GM20000 (cell line): ENCODE results near the gene ARHGEF26.

Experiments used
- DNase-seq: peaks from one replicate; pipeline ENCODE4 v3.0.0; 2012; ENCODE audit warnings: low spot score
- TF ChIP-seq, protein P1 (sequence below): IDR thresholded peaks from 2 replicates; pipeline ENCODE4 v1.5.1; 2012; ENCODE audit warnings: mild to moderate bottlenecking, control low read depth; ENCODE audit errors: extremely low read depth, missing control alignments

ARHGEF26 gene

DNA sequence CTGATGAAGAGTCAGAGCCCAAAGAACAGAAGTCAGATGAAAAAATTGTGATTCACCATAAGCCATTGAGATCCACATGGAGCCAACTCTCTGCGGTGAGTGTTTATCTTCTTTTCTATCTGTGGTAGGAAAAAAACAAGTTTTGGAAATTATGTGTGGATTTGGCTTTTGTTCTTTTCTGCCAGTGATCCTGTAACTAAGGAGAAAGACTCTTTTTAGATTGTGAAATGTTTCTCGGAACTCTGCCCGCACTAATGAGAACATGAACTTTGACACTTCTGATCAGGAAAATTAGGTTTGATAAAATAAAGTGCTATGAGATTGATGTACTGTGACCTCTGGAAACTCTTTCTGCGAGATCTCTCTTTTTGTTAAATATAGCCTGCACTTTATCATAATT lies 8.4 kb downstream of the ARHGEF26 start:
- TF ChIP-seq, protein P1, sequence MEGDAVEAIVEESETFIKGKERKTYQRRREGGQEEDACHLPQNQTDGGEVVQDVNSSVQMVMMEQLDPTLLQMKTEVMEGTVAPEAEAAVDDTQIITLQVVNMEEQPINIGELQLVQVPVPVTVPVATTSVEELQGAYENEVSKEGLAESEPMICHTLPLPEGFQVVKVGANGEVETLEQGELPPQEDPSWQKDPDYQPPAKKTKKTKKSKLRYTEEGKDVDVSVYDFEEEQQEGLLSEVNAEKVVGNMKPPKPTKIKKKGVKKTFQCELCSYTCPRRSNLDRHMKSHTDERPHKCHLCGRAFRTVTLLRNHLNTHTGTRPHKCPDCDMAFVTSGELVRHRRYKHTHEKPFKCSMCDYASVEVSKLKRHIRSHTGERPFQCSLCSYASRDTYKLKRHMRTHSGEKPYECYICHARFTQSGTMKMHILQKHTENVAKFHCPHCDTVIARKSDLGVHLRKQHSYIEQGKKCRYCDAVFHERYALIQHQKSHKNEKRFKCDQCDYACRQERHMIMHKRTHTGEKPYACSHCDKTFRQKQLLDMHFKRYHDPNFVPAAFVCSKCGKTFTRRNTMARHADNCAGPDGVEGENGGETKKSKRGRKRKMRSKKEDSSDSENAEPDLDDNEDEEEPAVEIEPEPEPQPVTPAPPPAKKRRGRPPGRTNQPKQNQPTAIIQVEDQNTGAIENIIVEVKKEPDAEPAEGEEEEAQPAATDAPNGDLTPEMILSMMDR: no peak
- no peak for DNase-seq

DNA sequence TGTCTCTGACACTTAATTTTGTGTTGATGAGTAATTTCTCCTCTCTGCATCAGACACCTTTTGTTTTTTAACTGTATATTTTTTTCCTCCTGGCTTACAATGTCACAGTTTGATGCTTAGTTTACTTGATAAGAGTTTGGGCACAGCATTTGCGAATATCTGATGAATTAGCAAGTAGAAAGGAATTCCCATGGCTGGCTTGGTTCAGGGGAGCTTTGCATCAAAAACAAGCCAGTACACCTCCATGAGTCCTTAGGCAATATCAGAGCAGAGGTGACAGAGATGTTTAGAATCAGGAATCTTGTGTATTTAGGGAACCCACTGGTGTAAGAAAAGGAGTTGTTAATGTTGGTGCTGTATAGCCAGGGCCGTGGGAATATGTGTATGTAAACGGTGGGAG lies 9.3 kb downstream of the ARHGEF26 start:
- no peak for DNase-seq
- TF ChIP-seq, protein P1: no peak

DNA sequence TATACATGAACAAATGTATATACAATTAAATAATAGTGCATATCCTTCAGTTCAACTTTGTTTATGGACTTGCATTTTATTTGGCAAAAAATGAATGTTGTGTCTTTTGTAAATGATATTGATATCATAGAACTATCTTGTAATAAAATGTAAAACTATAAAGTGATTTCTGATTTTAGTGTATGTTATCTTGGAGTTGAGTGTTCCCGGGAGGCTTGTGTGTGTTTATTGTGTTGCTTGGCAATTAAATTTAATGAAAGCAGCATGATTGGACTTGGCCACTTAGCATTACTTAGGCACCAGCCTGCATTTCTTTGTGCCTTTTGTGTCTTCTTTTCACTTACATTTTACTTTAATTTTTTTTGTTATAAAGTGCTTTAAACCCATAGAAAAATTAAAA lies 10.6 kb downstream of the ARHGEF26 start:
- TF ChIP-seq, protein P1: no peak
- no peak for DNase-seq

DNA sequence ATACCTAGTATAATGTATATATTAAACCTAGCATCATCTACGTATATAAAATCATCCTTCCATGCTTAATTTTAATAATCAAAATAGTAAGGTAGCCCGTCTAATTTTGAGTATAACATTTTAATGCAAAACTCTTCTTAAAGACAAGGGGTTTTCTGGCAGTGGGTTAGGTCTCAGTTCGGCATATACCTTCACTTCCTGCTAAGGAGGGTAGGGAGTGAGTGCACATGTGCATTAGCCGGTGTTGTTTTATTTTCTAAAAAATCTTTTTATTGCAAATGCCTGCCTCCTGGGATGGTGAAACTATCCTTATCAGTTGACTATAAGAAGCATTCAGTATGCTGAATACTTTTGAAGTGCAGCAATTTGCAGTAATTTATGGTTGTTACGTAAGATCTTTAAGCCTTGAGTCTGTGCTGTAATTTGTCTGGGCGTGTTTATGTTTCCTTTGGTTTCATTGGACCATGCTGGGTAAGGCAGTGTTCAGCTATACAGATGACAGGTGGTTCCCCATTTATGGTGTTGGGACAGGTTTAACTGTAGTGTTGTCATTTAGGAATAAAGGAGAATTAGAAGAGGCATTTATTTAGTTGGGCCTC lies 11.7 kb downstream of the ARHGEF26 start:
- DNase-seq: no peak
- TF ChIP-seq, protein P1: no peak

GRCh38 chr3:154135511-154136173 lies 14.5 kb downstream of the ARHGEF26 start:
- DNase-seq: no peak
- TF ChIP-seq, protein P1: no peak

- DNase-seq: no peak
- TF ChIP-seq, protein P1: no peak
These were observed 15.8 kb downstream of the ARHGEF26 start for GRCh38 chr3:154137036-154137435.

DNA sequence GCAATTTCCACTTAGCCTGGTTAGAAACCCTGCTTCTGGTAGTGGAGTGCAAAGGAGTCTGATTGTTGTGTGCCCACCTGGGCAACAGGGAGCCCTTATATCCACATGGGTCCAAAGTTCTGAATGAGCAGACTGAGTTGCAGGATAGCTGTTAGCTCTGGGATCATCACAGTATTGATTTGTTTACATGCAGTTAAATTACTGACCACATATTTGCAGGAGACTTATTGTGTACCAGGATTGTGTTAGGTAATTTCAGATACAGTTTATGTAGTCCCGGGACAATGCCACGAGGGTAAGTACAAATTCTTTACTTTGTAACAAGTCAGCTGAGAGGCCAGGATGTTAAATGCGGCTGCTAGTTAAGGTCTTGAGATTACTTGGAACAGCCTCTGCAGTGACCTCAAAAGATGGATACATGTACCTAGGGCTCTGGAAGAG lies 18.8 kb downstream of the ARHGEF26 start:
- TF ChIP-seq, protein P1: no peak
- no peak for DNase-seq
